ENCODE results near the gene FHL3.
A peak's percentile ranks its signal among the peaks of the same experiment; 100 is the strongest.

FHL3 gene

GRCh38 chr1:38026592-38027200, 21.4 kb upstream of the FHL3 start:
- TF ChIP-seq CTCF (IDR thresholded peaks at IDR 0.05; ENCODE audit: low read depth, low read length, missing control alignments): peak; percentile 84
- H3K27ac ChIP-seq: no peak overlapping the region
- no peaks in the 10 kb centered on the region for H3K27me3 ChIP-seq (replicated peaks)
- H3K4me3 ChIP-seq (ENCODE audit: low read depth, low read length): no peak overlapping the region
- DNase-seq: no peak
- H3K36me3 ChIP-seq (replicated peaks): peaks cover 40% of the 10 kb centered on the region
- in situ Hi-C loops (cut with HindIII; ENCODE audit: low pct_ligation_motif_present, low sequenced_read_pairs): loop anchor here (25.0 kb wide), 1 partner anchor 786 kb away; no protein-coding TSS in a partner anchor

GRCh38 chr1:38025664-38026063, 20.4 kb upstream of the FHL3 start:
- H3K4me3 ChIP-seq (ENCODE audit: low read depth, low read length): no peak overlapping the region
- no peak overlapping the region for H3K27ac ChIP-seq
- peaks cover 49% of the 10 kb centered on the region for H3K36me3 ChIP-seq (replicated peaks)
- no peak for TF ChIP-seq CTCF (IDR thresholded peaks at IDR 0.05; ENCODE audit: low read depth, low read length, missing control alignments)
- no peaks in the 10 kb centered on the region for H3K27me3 ChIP-seq (replicated peaks)
- in situ Hi-C loops (cut with HindIII; ENCODE audit: low pct_ligation_motif_present, low sequenced_read_pairs): loop anchor here (25.0 kb wide), 1 partner anchor 787 kb away; no protein-coding TSS in a partner anchor
- no peak for DNase-seq

GRCh38 chr1:38025233-38025632, 19.9 kb upstream of the FHL3 start:
- TF ChIP-seq CTCF (IDR thresholded peaks at IDR 0.05; ENCODE audit: low read depth, low read length, missing control alignments): no peak
- no peaks in the 10 kb centered on the region for H3K27me3 ChIP-seq (replicated peaks)
- H3K36me3 ChIP-seq (replicated peaks): peaks cover 53% of the 10 kb centered on the region
- no peak overlapping the region for H3K4me3 ChIP-seq (ENCODE audit: low read depth, low read length)
- no peak for DNase-seq
- H3K27ac ChIP-seq: no peak overlapping the region
- in situ Hi-C loops (cut with HindIII; ENCODE audit: low pct_ligation_motif_present, low sequenced_read_pairs): loop anchor here (25.0 kb wide), 1 partner anchor 787 kb away; no protein-coding TSS in a partner anchor

GRCh38 chr1:38022810-38023209, 17.5 kb upstream of the FHL3 start:
- H3K27ac ChIP-seq: no peak overlapping the region
- in situ Hi-C loops (cut with HindIII; ENCODE audit: low pct_ligation_motif_present, low sequenced_read_pairs): no loop called here
- H3K27me3 ChIP-seq (replicated peaks): no peaks in the 10 kb centered on the region
- H3K4me3 ChIP-seq (ENCODE audit: low read depth, low read length): no peak overlapping the region
- no peak for TF ChIP-seq CTCF (IDR thresholded peaks at IDR 0.05; ENCODE audit: low read depth, low read length, missing control alignments)
- H3K36me3 ChIP-seq (replicated peaks): peaks cover 75% of the 10 kb centered on the region
- no peak for DNase-seq

- in situ Hi-C loops (cut with HindIII; ENCODE audit: low pct_ligation_motif_present, low sequenced_read_pairs): no loop called here
- H3K27ac ChIP-seq: no peak overlapping the region
- H3K4me3 ChIP-seq (ENCODE audit: low read depth, low read length): no peak overlapping the region
- TF ChIP-seq CTCF (IDR thresholded peaks at IDR 0.05; ENCODE audit: low read depth, low read length, missing control alignments): no peak
- peaks cover 82% of the 10 kb centered on the region for H3K36me3 ChIP-seq (replicated peaks)
- no peak for DNase-seq
- no peaks in the 10 kb centered on the region for H3K27me3 ChIP-seq (replicated peaks)
These were observed 16.7 kb upstream of the FHL3 start for GRCh38 chr1:38021969-38022368.

GRCh38 chr1:38020396-38020795, 15.1 kb upstream of the FHL3 start:
- no peak for TF ChIP-seq CTCF (IDR thresholded peaks at IDR 0.05; ENCODE audit: low read depth, low read length, missing control alignments)

More at GRCh38 chr1:38020396-38020795, 15.1 kb upstream of the FHL3 start:
- no peak overlapping the region for H3K4me3 ChIP-seq (ENCODE audit: low read depth, low read length)
- H3K27me3 ChIP-seq (replicated peaks): no peaks in the 10 kb centered on the region
- H3K36me3 ChIP-seq (replicated peaks): peaks cover 81% of the 10 kb centered on the region
- no peak overlapping the region for H3K27ac ChIP-seq
- no peak for DNase-seq
- in situ Hi-C loops (cut with HindIII; ENCODE audit: low pct_ligation_motif_present, low sequenced_read_pairs): no loop called here
